ENCODE data around the gene DNAH14. TPM values are rescaled to one million over a fixed set of nuclear protein-coding genes. Genes with fewer than 3 reads are reported as not detected.

Gene DNAH14
- total RNA-seq, 1 experiment from 2014 or later: 33.2 TPM

GRCh38 chr1:224959656-224960055 is 30.2 kb downstream of the DNAH14 start (continued):
- TF ChIP-seq CBX3 (IDR thresholded peaks at IDR 0.05; ENCODE audit: low read depth): no peak
- TF ChIP-seq SRF (IDR thresholded peaks at IDR 0.05; ENCODE audit: low read depth): no peak
- no peak for TF ChIP-seq ELF1 (IDR thresholded peaks at IDR 0.05; ENCODE audit: borderline replicate concordance, low read depth)
- TF ChIP-seq ZFX (IDR thresholded peaks at IDR 0.05): no peak
- no peak for TF ChIP-seq EZH2 (IDR thresholded peaks at IDR 0.05)
- no peak for TF ChIP-seq ZNF274 (IDR thresholded peaks at IDR 0.05; ENCODE audit: low read depth, low read length)
- TF ChIP-seq, protein P1, sequence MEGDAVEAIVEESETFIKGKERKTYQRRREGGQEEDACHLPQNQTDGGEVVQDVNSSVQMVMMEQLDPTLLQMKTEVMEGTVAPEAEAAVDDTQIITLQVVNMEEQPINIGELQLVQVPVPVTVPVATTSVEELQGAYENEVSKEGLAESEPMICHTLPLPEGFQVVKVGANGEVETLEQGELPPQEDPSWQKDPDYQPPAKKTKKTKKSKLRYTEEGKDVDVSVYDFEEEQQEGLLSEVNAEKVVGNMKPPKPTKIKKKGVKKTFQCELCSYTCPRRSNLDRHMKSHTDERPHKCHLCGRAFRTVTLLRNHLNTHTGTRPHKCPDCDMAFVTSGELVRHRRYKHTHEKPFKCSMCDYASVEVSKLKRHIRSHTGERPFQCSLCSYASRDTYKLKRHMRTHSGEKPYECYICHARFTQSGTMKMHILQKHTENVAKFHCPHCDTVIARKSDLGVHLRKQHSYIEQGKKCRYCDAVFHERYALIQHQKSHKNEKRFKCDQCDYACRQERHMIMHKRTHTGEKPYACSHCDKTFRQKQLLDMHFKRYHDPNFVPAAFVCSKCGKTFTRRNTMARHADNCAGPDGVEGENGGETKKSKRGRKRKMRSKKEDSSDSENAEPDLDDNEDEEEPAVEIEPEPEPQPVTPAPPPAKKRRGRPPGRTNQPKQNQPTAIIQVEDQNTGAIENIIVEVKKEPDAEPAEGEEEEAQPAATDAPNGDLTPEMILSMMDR (IDR thresholded peaks at IDR 0.05 in 2 of 3, conservative IDR thresholded peaks at IDR 0.05 in 1 of 3; ENCODE audit: borderline replicate concordance in 1 of 3, insufficient read depth in 1 of 3, low read depth in 2 of 3, low read length in 2 of 3): no peak
- TF ChIP-seq SIN3A (IDR thresholded peaks at IDR 0.05; ENCODE audit: low read depth): no peak
- TF ChIP-seq EZH2phosphoT487 (IDR thresholded peaks at IDR 0.05; ENCODE audit: borderline replicate concordance): no peak

DNA sequence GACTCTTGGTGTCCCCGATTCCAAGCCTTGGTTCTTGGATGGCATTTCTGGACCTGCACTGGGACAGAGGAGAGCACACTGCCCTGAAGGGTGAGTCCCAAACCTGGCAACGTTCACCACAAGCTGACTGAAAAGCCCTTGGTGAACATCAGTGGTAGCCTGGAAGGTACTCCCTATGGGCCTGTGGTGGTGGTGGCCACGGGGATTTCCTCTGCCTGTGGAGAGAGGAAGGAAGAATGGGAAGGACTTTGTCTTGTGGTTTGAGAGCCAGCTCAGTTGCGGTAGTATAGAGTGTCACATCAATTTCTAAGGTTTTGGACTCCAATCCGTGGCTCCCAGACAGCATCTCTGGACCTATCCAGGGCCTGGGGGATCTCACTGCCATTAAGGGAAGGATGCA is 50.7 kb downstream of the DNAH14 start:
- Histone ChIP-seq H3K9me3 (ENCODE audit: control insufficient read depth in 1 of 2, insufficient read depth in 1 of 2, low read depth in 1 of 2, low read length in 2 of 2) (no peaks in the 10 kb centered on the region), H3K9me2 (ENCODE audit: insufficient read depth) (no peaks in the 10 kb centered on the region), H3K4me3 (replicated peaks in 1 of 2; ENCODE audit: low read depth in 1 of 2, low read length in 2 of 2) (no peak overlapping the region), H3K36me3 (ENCODE audit: control insufficient read depth in 1 of 2, insufficient read depth in 2 of 2, low read length in 2 of 2) (no peaks in the 10 kb centered on the region), H4K20me1 (ENCODE audit: insufficient read depth) (no peaks in the 10 kb centered on the region), H3K4me2 (ENCODE audit: low read length) (no peak overlapping the region), H2AFZ (ENCODE audit: low read depth, low read length, poor library complexity, severe bottlenecking) (no peak overlapping the region), H3K4me1 (ENCODE audit: control insufficient read depth in 1 of 2, insufficient read depth in 2 of 2, low read length in 2 of 2) (no peaks in the 10 kb centered on the region), H3K9ac (ENCODE audit: low read length) (no peak overlapping the region), H3K27me3 (ENCODE audit: insufficient read depth, low read length) (no peaks in the 10 kb centered on the region), H3K27ac (ENCODE audit: low read depth, low read length) (no peak overlapping the region), H3K79me2 (ENCODE audit: insufficient read depth, low read length) (no peaks in the 10 kb centered on the region)
- ATAC-seq: no peak
- no TSS peak for BruUV-seq (replicated peaks)
- no peak for TF ChIP-seq ELF1 (IDR thresholded peaks at IDR 0.05; ENCODE audit: borderline replicate concordance, low read depth)
- no peak for TF ChIP-seq FOSL1 (IDR thresholded peaks at IDR 0.05; ENCODE audit: low read depth)
- TF ChIP-seq POLR2AphosphoS5 (IDR thresholded peaks at IDR 0.05; ENCODE audit: low read depth, low read length): no peak
- TF ChIP-seq, protein P2, sequence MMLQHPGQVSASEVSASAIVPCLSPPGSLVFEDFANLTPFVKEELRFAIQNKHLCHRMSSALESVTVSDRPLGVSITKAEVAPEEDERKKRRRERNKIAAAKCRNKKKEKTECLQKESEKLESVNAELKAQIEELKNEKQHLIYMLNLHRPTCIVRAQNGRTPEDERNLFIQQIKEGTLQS (IDR thresholded peaks at IDR 0.05): no peak
- no peak for TF ChIP-seq MAX (IDR thresholded peaks at IDR 0.05)
- TF ChIP-seq POLR2A (IDR thresholded peaks at IDR 0.05; ENCODE audit: borderline replicate concordance, extremely low read depth, insufficient read depth, insufficient read length): no peak
- TF ChIP-seq RAD21 (IDR thresholded peaks at IDR 0.05; ENCODE audit: low read depth): no peak
- no peak for TF ChIP-seq ZFX (IDR thresholded peaks at IDR 0.05)
- TF ChIP-seq, protein P3, sequence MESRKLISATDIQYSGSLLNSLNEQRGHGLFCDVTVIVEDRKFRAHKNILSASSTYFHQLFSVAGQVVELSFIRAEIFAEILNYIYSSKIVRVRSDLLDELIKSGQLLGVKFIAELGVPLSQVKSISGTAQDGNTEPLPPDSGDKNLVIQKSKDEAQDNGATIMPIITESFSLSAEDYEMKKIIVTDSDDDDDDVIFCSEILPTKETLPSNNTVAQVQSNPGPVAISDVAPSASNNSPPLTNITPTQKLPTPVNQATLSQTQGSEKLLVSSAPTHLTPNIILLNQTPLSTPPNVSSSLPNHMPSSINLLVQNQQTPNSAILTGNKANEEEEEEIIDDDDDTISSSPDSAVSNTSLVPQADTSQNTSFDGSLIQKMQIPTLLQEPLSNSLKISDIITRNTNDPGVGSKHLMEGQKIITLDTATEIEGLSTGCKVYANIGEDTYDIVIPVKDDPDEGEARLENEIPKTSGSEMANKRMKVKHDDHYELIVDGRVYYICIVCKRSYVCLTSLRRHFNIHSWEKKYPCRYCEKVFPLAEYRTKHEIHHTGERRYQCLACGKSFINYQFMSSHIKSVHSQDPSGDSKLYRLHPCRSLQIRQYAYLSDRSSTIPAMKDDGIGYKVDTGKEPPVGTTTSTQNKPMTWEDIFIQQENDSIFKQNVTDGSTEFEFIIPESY (IDR thresholded peaks at IDR 0.05; ENCODE audit: extremely low read depth, insufficient replicate concordance, low read length): no peak
- TF ChIP-seq SP1 (IDR thresholded peaks at IDR 0.05; ENCODE audit: low read depth): no peak
- TF ChIP-seq SIN3A (IDR thresholded peaks at IDR 0.05; ENCODE audit: low read depth): no peak
- TF ChIP-seq TCF7L2 (IDR thresholded peaks at IDR 0.05; ENCODE audit: borderline replicate concordance, extremely low read depth, insufficient read depth, insufficient read length): no peak
- TF ChIP-seq CEBPB (IDR thresholded peaks at IDR 0.05; ENCODE audit: low read depth): no peak
- ChIA-PET POLR2A (no interaction called here), CTCF (no interaction called here), RAD21 (ENCODE audit: low non-redundant PET in 1 of 2, low total read pairs in 2 of 2, uncharacterized antibody in 2 of 2, unreplicated experiment in 2 of 2) (no interaction called here)
- intact Hi-C loops (cut with micrococcal nuclease): no loop called here
- DNase-seq (ENCODE audit: low read depth, low spot score): no peak
